Measurements from ENCODE around the gene MTFMT. TPM values are rescaled to one million over a fixed set of nuclear protein-coding genes. Genes with fewer than 3 reads are reported as not detected.
"Not testable (repeated sequence)": the region's sequence is repeated elsewhere in the genome, so short reads cannot be mapped to it uniquely, and the experiment has no call there.

The MTFMT gene
- total RNA-seq, 1 donor from 2014 or later: 22.7 TPM

DNA sequence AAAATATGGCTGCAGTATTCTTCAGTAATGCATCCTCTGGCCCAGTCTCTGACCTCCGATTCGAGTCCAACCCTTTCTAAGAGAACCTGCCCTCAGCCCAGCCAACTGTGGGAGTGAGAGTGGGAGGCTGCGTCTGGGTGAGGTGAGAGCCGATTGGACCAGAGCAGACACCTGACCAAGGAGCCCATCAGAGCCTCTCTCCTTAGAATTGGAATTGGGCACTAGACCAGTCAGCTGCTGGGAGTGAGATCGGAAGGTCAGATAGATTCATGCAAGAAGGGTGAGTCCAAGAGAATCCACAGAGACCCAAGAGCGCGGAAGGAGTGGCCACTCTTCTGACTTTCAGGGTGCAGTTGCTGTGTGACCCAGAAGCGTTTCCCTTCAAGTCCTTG lies 28.1 kb upstream of the MTFMT start:
- no peak overlapping the region for H3K4me3 Mint-ChIP-seq (ENCODE audit: low read depth)
- H3K9me3 Mint-ChIP-seq: no peaks in the 10 kb centered on the region
- peaks cover 7% of the 10 kb centered on the region for H3K4me1 Mint-ChIP-seq (ENCODE audit: low read depth)
- no peak overlapping the region for H3K27ac Mint-ChIP-seq
- intact Hi-C loops (cut with micrococcal nuclease): loop anchor here (10.0 kb wide), 1 partner anchor 327 kb away; no protein-coding TSS in a partner anchor
- no peaks in the 10 kb centered on the region for H3K27me3 Mint-ChIP-seq (ENCODE audit: low read depth)
- DNase-seq (ENCODE audit: low spot score): no peak
- no peaks in the 10 kb centered on the region for H3K36me3 Mint-ChIP-seq (ENCODE audit: low read depth)

DNA sequence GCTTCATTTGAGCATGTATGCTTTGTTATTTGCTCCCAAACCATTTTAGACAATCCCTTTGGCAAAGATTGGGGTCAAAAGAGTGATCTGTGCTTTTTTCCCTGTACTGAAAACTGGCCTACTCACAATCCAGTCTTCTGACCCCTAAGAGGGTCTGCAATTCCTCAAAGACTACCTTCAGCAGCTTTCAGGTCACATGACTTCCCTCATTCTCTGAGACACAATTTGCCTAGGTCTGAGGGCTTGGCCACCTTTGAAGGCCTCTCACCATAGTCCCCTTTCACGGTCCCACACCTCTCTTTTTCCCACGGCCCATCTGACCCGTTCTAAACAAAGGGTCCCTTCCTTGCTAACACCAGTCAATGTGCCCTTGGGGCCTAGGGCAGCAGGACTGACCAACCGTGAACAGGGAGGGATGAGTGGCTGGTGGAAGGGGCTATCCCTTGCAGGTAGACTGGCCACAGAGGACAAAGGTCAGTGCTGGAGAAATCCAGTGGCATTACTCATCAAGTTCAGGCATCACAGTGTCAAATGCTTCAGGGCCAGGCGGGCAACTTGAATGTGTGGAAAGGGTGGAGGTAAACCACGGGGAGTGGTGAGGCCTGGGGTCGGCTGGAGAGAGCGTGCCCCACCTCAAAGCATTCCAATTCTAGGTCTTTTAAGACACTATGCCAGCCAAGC lies 27.6 kb upstream of the MTFMT start:
- H3K4me1 Mint-ChIP-seq (ENCODE audit: low read depth): peaks cover 7% of the 10 kb centered on the region
- H3K27ac Mint-ChIP-seq: no peak overlapping the region
- no peaks in the 10 kb centered on the region for H3K9me3 Mint-ChIP-seq
- intact Hi-C loops (cut with micrococcal nuclease): loop anchor here (10.0 kb wide), 1 partner anchor 328 kb away; no protein-coding TSS in a partner anchor
- no peaks in the 10 kb centered on the region for H3K36me3 Mint-ChIP-seq (ENCODE audit: low read depth)
- no peaks in the 10 kb centered on the region for H3K27me3 Mint-ChIP-seq (ENCODE audit: low read depth)
- no peak overlapping the region for H3K4me3 Mint-ChIP-seq (ENCODE audit: low read depth)
- DNase-seq (ENCODE audit: low spot score): no peak

DNA sequence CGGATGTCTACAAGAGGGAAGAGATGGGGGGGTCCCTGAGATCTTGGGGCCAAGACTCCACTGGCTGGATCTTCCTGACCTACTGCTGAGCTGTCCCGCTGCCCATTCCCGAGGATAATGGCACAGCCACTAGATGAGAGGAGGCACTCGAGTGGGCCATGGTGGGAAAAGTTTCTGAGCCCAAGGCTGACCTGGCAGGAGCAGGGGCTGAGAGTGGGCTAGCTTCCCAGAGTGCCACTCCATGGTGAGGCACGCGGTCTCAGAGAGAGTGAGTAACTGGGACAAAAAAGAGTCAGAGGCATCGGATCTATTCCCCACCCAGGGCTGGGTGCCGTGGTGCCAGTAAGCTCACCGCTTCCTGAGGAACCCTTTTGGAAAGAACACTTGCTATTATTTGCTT lies 26.7 kb upstream of the MTFMT start:
- intact Hi-C loops (cut with micrococcal nuclease): loop anchor here (10.0 kb wide), 1 partner anchor 329 kb away; no protein-coding TSS in a partner anchor
- H3K4me3 Mint-ChIP-seq (ENCODE audit: low read depth): no peak overlapping the region
- DNase-seq (ENCODE audit: low spot score): no peak

DNA sequence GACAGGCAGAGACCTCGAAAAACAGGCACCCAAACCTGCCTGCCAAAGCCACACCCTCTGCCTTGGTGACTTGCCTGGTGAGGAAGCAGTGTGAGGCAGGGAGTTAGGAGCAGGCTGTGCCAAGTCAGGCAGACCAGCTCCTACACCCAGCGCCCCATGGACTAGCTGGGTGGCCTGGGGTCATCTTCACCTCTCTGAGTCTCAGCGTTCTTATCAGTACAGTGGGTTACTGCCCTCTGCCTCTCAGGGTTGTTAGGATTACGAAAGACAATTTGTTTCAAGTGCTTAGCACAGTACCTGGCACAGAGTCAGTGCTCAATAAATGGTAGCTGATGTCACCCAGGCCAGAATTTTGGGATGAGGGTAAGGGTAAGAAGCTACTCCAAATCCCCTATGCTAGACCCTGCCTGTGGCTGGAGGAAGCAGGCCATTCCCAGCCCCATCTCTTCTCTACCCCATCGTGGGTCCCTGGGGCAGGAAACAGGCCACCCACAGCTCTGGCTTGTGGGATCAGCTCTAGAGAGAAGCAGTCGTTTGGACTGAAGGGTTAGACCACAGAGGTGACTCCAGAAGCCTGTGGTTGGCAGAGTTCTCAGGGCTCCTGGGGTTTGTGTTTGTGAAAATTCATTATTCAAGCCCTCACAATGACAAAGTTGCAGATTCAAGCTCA lies 25.9 kb upstream of the MTFMT start:
- Mint-ChIP-seq H3K36me3 (ENCODE audit: low read depth) (no peaks in the 10 kb centered on the region), H3K27me3 (ENCODE audit: low read depth) (peaks cover under 1% of the 10 kb centered on the region), H3K4me3 (ENCODE audit: low read depth) (no peak overlapping the region), H3K27ac (no peak overlapping the region), H3K4me1 (ENCODE audit: low read depth) (peaks cover 8% of the 10 kb centered on the region), H3K9me3 (no peaks in the 10 kb centered on the region)
- intact Hi-C loops (cut with micrococcal nuclease): loop anchor here (1.0 to 10.0 kb wide), 2 partner anchors 46 to 329 kb away; no protein-coding TSS in a partner anchor
- no peak for DNase-seq (ENCODE audit: low spot score)

More for the DNA sequence above, 26.7 kb upstream of the MTFMT start:
- Mint-ChIP-seq H3K4me1 (ENCODE audit: low read depth) (peaks cover 7% of the 10 kb centered on the region), H3K36me3 (ENCODE audit: low read depth) (no peaks in the 10 kb centered on the region), H3K9me3 (no peaks in the 10 kb centered on the region), H3K27ac (no peak overlapping the region), H3K27me3 (ENCODE audit: low read depth) (no peaks in the 10 kb centered on the region)

DNA sequence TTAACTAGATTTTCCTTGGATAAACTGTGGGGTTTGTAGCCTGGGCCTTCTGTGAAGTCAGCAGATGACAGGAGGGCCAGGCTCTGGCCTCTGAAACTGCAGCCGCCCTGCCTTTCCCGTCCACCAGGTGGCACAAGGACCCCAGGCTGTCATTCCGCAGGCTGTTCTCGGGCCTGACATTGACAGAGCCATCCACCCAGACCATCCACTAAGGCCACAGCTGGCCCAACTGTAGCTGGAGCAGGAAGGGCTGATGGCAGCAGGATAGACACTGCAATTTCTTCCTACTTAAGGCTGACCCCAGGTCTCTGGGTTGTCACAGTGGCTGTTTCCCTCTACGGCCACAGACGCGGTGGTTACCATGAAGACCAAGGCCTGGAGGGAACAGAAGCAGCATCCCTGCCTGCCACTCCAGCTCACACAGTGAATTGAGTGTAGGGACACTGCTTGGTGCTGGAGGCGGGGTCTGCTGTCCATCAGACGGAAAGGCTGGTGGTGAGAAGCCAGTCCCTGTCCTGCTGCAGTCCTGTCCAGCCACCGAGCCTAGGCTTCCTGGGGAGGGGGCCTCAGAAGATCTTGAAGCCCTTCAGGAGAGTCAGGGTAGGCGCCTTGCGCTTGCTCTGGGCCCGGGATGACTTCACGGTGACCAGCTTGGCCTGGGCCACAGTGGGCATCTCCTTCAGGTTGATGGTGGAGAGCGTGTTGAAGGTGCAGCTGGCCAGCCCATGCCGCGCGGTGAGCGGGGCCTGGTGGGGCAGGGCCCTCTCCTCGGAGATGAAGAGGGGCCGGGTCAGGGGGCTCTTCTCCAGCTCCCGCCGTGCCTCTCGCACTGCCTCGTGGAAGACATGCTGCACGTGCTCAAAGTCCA lies 25.1 kb upstream of the MTFMT start:
- no peak overlapping the region for H3K4me3 Mint-ChIP-seq (ENCODE audit: low read depth)
- no peak overlapping the region for H3K27ac Mint-ChIP-seq
- intact Hi-C loops (cut with micrococcal nuclease): loop anchor here (1.0 to 10.0 kb wide), 4 partner anchors 24 to 330 kb away; partner anchors contain the start of gene RNU5A-1
- peak; percentile 46 for DNase-seq (ENCODE audit: low spot score)
- H3K36me3 Mint-ChIP-seq (ENCODE audit: low read depth): no peaks in the 10 kb centered on the region
- H3K27me3 Mint-ChIP-seq (ENCODE audit: low read depth): peaks cover 3% of the 10 kb centered on the region
- H3K9me3 Mint-ChIP-seq: no peaks in the 10 kb centered on the region
- peaks cover 14% of the 10 kb centered on the region for H3K4me1 Mint-ChIP-seq (ENCODE audit: low read depth)

DNA sequence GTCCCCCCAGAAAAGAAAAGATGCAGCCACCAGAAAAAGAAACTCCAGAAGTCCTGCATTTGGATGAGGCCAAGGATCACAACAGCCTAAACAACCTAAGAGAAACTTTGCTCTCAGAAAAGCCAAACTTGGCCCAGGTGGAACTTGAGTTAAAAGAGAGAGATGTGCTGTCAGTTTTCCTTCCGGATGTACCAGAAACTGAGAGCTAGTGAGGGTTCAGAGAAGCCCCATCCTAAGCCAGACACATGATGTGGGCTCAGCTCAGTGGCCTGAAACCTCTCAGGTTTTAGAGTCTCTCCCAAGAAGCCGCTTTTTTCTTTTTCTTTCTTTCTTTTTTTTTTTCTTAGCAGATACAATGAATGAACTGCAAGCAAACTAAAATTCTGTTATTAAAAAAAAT lies 23.5 kb upstream of the MTFMT start:
- Mint-ChIP-seq H3K4me1 (ENCODE audit: low read depth) (peaks cover 20% of the 10 kb centered on the region), H3K27ac (no peak overlapping the region), H3K4me3 (ENCODE audit: low read depth) (no peak overlapping the region), H3K9me3 (no peaks in the 10 kb centered on the region), H3K27me3 (ENCODE audit: low read depth) (peaks cover 4% of the 10 kb centered on the region), H3K36me3 (ENCODE audit: low read depth) (no peaks in the 10 kb centered on the region)
- intact Hi-C loops (cut with micrococcal nuclease): loop anchor here (5.0 to 10.0 kb wide), 2 partner anchors 244 to 332 kb away; partner anchors contain the start of gene RNU5A-1
- DNase-seq (ENCODE audit: low spot score): no peak

DNA sequence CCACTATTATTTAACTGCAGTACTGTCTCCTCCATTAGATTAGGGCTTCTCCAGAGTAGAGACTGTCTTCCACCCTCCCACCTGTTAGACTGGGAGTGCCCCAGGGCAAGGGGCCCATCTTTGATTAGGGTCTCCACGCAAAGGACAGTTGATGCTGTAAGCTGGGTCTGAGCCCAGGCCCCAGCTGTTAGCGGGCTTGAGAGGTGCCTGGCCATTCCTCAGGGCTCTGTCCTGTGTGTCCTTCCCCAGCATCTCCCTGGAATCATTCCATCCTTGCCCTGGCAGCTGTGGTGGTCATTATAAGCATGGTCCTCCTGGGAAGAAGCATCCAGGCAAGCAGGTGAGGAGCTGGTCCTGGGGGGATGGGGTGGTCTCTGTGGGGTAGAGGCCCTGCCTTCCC lies 21.8 kb upstream of the MTFMT start:
- Mint-ChIP-seq H3K4me1 (ENCODE audit: low read depth) (peaks cover 20% of the 10 kb centered on the region), H3K36me3 (ENCODE audit: low read depth) (no peaks in the 10 kb centered on the region), H3K27me3 (ENCODE audit: low read depth) (peaks cover 8% of the 10 kb centered on the region), H3K9me3 (no peaks in the 10 kb centered on the region), H3K27ac (no peak overlapping the region), H3K4me3 (ENCODE audit: low read depth) (no peak overlapping the region)
- intact Hi-C loops (cut with micrococcal nuclease): loop anchor here (5.0 to 10.0 kb wide), 2 partner anchors 246 to 334 kb away; partner anchors contain the start of gene RNU5A-1
- no peak for DNase-seq (ENCODE audit: low spot score)

DNA sequence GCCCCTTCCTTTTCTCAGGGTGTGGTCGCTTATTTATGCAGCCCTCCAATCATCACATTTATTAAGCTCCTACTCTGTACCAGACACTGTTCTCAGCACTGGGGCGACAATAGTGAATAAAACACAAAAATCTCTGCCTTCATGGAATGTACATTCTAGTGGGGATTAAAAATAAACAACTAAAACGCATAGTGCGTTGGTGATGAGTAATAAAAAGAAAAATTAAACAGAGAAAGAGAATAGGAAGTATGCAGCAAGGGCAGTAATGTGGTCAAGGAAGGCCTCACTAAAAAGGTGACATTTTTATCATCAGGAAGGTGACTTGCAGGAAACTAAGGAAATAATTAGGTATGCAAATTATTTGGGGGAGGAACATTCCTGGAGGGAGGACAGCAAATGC lies 20.8 kb upstream of the MTFMT start:
- Mint-ChIP-seq H3K9me3 (no peaks in the 10 kb centered on the region), H3K4me3 (ENCODE audit: low read depth) (no peak overlapping the region), H3K27me3 (ENCODE audit: low read depth) (peaks cover 8% of the 10 kb centered on the region), H3K4me1 (ENCODE audit: low read depth) (peaks cover 14% of the 10 kb centered on the region), H3K36me3 (ENCODE audit: low read depth) (no peaks in the 10 kb centered on the region), H3K27ac (no peak overlapping the region)
- no peak for DNase-seq (ENCODE audit: low spot score)
- intact Hi-C loops (cut with micrococcal nuclease): loop anchor here (5.0 to 10.0 kb wide), 2 partner anchors 247 to 335 kb away; partner anchors contain the start of gene RNU5A-1

DNA sequence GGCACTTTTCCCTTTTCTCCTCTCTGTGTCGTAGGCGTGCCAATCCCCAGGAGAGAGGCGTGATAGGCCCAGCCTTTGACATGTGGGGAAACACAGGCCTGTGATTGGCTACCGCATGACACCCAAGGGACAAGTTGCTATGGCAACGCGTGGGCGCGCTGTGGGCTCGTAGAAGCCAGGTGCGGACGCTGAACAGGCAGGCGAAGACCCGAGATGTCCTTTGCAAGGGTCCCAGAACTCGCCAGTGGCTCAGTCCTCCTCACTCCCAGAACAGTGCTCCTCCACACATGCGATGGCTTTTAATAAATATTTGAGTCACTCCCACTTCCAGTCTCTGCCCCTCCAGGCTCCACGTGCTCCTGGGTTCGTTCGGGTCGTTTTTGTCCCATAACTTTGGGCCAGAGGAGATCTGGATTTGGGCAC lies 20.0 kb upstream of the MTFMT start:
- DNase-seq (ENCODE audit: low spot score): peak; percentile 79
- Mint-ChIP-seq H3K27ac (no peak overlapping the region), H3K4me1 (ENCODE audit: low read depth) (peaks cover 14% of the 10 kb centered on the region), H3K4me3 (ENCODE audit: low read depth) (peak overlapping the region; percentile 47), H3K9me3 (no peaks in the 10 kb centered on the region), H3K36me3 (ENCODE audit: low read depth) (no peaks in the 10 kb centered on the region), H3K27me3 (ENCODE audit: low read depth) (peaks cover 8% of the 10 kb centered on the region)
- intact Hi-C loops (cut with micrococcal nuclease): no loop called here

DNA sequence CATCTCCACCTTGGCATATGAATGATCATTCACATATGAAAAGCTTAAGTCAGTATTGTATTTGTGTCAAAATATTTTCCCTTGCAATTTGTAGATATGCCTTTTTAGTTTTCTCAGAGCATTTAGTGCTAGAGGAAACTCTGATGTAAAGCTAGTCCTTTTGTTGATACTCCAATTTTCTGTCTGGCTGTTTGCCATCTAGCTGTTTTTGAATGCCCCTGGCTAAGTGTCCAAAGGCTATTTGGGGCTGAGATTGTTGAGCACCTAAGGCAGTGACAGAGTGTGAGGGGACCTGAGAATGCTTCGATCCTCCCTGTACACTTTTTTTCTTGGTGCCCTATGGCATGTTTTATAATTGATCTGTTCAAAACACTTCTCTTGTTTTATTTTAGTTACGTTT lies 18.8 kb upstream of the MTFMT start:
- Mint-ChIP-seq H3K27ac (no peak overlapping the region), H3K9me3 (no peaks in the 10 kb centered on the region), H3K36me3 (ENCODE audit: low read depth) (no peaks in the 10 kb centered on the region), H3K4me1 (ENCODE audit: low read depth) (peaks cover 14% of the 10 kb centered on the region), H3K27me3 (ENCODE audit: low read depth) (peaks cover 8% of the 10 kb centered on the region), H3K4me3 (ENCODE audit: low read depth) (no peak overlapping the region)
- no peak for DNase-seq (ENCODE audit: low spot score)
- intact Hi-C loops (cut with micrococcal nuclease): no loop called here

DNA sequence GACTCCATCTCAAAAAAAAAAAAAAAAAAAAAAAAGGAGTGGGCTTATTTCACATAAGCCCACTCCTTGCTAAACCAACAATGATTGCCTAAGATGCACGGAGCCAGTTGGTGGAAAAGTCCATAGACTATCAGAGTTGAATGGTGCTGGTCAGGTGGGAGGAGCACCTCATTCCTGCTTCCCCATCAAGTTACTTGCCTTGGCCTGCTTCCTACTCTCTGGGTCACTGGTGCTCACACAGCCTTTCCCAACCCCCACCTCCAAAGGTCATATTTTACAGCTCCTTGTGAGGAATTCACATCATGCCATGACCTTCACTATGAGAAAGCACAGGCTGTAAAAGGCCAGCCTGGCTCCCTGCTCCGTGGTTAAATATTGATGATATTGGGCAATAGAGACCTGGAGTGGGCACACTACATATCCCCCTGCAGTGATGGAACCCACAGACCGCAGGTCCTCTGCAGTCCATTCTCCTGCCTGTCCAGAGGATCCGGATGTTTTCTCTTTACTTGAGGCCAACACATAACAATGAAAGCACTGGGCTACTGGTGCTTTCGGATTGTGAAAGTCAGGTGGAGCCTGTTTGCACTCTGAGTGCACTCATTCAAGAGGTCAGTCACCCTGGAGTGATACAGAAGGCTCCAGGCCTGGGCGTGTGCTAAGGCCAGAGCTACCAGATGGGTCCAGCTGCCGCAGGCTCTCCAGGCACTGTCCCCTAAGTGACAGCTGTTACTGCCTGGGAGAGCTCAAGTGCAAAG lies 15.5 kb upstream of the MTFMT start, which contains the start of gene SLC51B:
SLC51B (plus strand) TSS at position 664 of the 758 bp plus-strand sequence. CDS start 4,618 bp downstream, outside the sequence.
- Mint-ChIP-seq H3K36me3 (ENCODE audit: low read depth) (no peaks in the 10 kb centered on the region), H3K9me3 (no peaks in the 10 kb centered on the region), H3K27ac (no peak within 1 kb of the TSS), H3K4me1 (ENCODE audit: low read depth) (peaks cover 9% of the 10 kb centered on the region), H3K4me3 (ENCODE audit: low read depth) (no peak within 1 kb of the TSS), H3K27me3 (ENCODE audit: low read depth) (peaks cover 8% of the 10 kb centered on the region)
- intact Hi-C loops (cut with micrococcal nuclease): no loop called here
- DNase-seq (ENCODE audit: low spot score): no peak

DNA sequence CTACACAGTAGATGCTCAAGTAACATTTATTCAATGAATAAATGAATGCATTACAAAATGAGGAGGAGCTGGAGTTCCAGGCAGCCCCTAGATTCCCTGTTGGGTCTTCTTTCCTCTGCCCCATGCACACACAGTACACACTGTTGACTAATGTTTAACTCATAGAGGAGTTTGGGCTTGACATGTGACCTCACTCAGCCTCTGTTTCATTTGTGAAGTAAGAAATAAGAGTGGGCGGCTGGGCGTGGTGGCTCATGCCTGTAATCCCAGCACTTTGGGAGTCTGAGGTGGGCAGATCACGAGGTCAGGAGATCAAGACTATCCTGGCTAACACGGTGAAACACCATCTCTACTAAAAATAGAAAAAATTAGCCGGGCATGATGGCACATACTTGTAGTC lies 14.8 kb upstream of the MTFMT start:
- H3K27ac Mint-ChIP-seq; H3K27me3 Mint-ChIP-seq (ENCODE audit: low read depth); DNase-seq (ENCODE audit: low spot score); H3K4me1 Mint-ChIP-seq (ENCODE audit: low read depth); intact Hi-C loops (cut with micrococcal nuclease); H3K9me3 Mint-ChIP-seq; H3K36me3 Mint-ChIP-seq (ENCODE audit: low read depth); H3K4me3 Mint-ChIP-seq (ENCODE audit: low read depth): not testable (repeated sequence)
